SK-N-SH (cell line): ENCODE results near the gene FGD4. TPM values are rescaled to one million over a fixed set of nuclear protein-coding genes. Genes with fewer than 3 reads are reported as not detected.
A peak's percentile ranks its signal among the peaks of the same experiment; 100 is the strongest.

Source experiments
- CTCF ChIA-PET: fragments of 300-600, 350-600 bp; formaldehyde crosslinking; extraction: SDS; loops from one replicate; lab custom pipeline; 2021; lab: Yijun Ruan, JAX
- POLR2A ChIA-PET: fragments of 350-600 bp; sonication (Branson Sonifier 250); formaldehyde crosslinking; extraction: SDS; loops from one replicate; lab custom pipeline; 2020; ENCODE audit warnings: antibody characterized with exemption, inconsistent platforms; lab: Yijun Ruan, JAX
- DNase-seq: peaks from one replicate; pipeline ENCODE4 v3.0.0; 2012
- H2AFZ ChIP-seq: fragments of 200-600 bp; sonication (generic); 2 replicates; pipeline ENCODE4 v1.8.1; 2016; ENCODE audit warnings: antibody characterized with exemption, mild to moderate bottlenecking, low read depth
- H3F3A ChIP-seq: fragments of 200-600 bp; sonication (generic); replicated peaks from 2 replicates; pipeline ENCODE3; 2016; ENCODE audit warnings: antibody characterized with exemption, mild to moderate bottlenecking; ENCODE audit not compliant: insufficient read depth
- H3K27ac ChIP-seq, 2 experiments: fragments of 200-500 bp in 1 of 2; fragments of 200-600 bp in 1 of 2; sonication (Bioruptor generic) in 1 of 2; sonication (generic), shearing (Covaris generic) in 1 of 2; 2 replicates each; pipeline versions ENCODE4 v1.5.1 to v1.6.1; 2014 to 2016; ENCODE audit warnings: low read depth in 2 of 2, inconsistent platforms in 1 of 2, low read length in 1 of 2, mild to moderate bottlenecking in 1 of 2, mixed read lengths in 1 of 2
- H3K27me3 ChIP-seq: fragments of 200-600 bp; sonication (generic), shearing (Covaris generic); 2 replicates; pipeline ENCODE4 v1.6.1; 2016; ENCODE audit warnings: mixed run types; ENCODE audit not compliant: insufficient read depth
- H3K36me3 ChIP-seq, 2 experiments: fragments of 200-500 bp in 1 of 2; fragments of 200-600 bp in 1 of 2; sonication (Bioruptor generic) in 1 of 2; sonication (generic) in 1 of 2; replicated peaks in 1 of 2; 2 replicates each; pipeline versions ENCODE3 to v1.5.1; 2014 to 2016; ENCODE audit warnings: low read length in 1 of 2, mild to moderate bottlenecking in 1 of 2; ENCODE audit not compliant: insufficient read depth in 2 of 2, control insufficient read depth in 1 of 2
- H3K4me1 ChIP-seq, 2 experiments: fragments of 200-500 bp in 1 of 2; fragments of 200-600 bp in 1 of 2; sonication (Bioruptor generic) in 1 of 2; sonication (generic), shearing (Covaris generic) in 1 of 2; 2 replicates each; pipeline versions ENCODE4 v1.5.1 to v1.6.1; 2014 to 2016; ENCODE audit warnings: low read depth in 1 of 2, low read length in 1 of 2, mixed run types in 1 of 2; ENCODE audit not compliant: insufficient read depth in 2 of 2, control insufficient read depth in 1 of 2
- H3K4me2 ChIP-seq: fragments of 200-600 bp; sonication (generic), shearing (Covaris generic); 2 replicates; pipeline ENCODE4 v1.6.1; 2017; ENCODE audit warnings: mixed run types
- H3K4me3 ChIP-seq, 2 experiments: fragments of 200-500 bp in 1 of 2; fragments of 200-600 bp in 1 of 2; sonication (Bioruptor generic) in 1 of 2; sonication (generic), shearing (Covaris generic) in 1 of 2; 2 replicates each; pipeline versions ENCODE4 v1.5.1 to v1.8.1; 2014 to 2016; ENCODE audit warnings: low read depth in 2 of 2, inconsistent platforms in 1 of 2, low read length in 1 of 2, mild to moderate bottlenecking in 1 of 2, mixed read lengths in 1 of 2, moderate library complexity in 1 of 2
- H3K79me2 ChIP-seq: fragments of 200-600 bp; sonication (generic); 2 replicates; pipeline ENCODE4 v1.8.1; 2017; ENCODE audit warnings: mild to moderate bottlenecking; ENCODE audit not compliant: insufficient read depth
- H3K9ac ChIP-seq: fragments of 200-600 bp; sonication (generic); 2 replicates; pipeline ENCODE4 v1.6.1; 2017; ENCODE audit warnings: mixed run types
- H3K9me2 ChIP-seq: fragments of 200-600 bp; sonication (generic); 2 replicates; pipeline ENCODE4 v1.6.1; 2017; ENCODE audit warnings: mixed run types
- H3K9me3 ChIP-seq: fragments of 200-600 bp; sonication (generic); 2 replicates; pipeline ENCODE4 v1.6.1; 2017; ENCODE audit warnings: mixed run types, mild to moderate bottlenecking, moderate library complexity
- H4K20me1 ChIP-seq: fragments of 200-600 bp; sonication (generic); 2 replicates; pipeline ENCODE4 v1.6.1; 2017; ENCODE audit warnings: mild to moderate bottlenecking, mixed run types; ENCODE audit not compliant: insufficient read depth
- CHD2 ChIP-seq: fragments of 150-350 bp; IDR thresholded peaks from 2 replicates; pipeline ENCODE4 v1.6.1; 2018; ENCODE audit warnings: low read length; ENCODE audit not compliant: partially characterized antibody
- ELF1 ChIP-seq: IDR thresholded peaks from 2 replicates; pipeline ENCODE4 v1.4.0; 2012
- EP300 ChIP-seq, 2 experiments: IDR thresholded peaks; 2 replicates each; pipeline versions ENCODE4 v1.4.0 to v1.6.1; 2012; ENCODE audit warnings: borderline replicate concordance in 1 of 2, low read depth in 1 of 2, low read length in 1 of 2
- EZH2phosphoT487 ChIP-seq: fragments of 200-600 bp; sonication (generic); IDR thresholded peaks from 2 replicates; pipeline ENCODE4 v1.6.1; 2017; ENCODE audit warnings: low read depth, mixed run types, mild to moderate bottlenecking, antibody characterized with exemption, moderate library complexity, borderline replicate concordance
- FOSL2 ChIP-seq: IDR thresholded peaks from 2 replicates; pipeline ENCODE4 v1.4.0; 2012; ENCODE audit warnings: low read depth, mild to moderate bottlenecking, moderate library complexity, borderline replicate concordance
- JUND ChIP-seq: IDR thresholded peaks from 2 replicates; pipeline ENCODE4 v1.4.0; 2012
- MEF2A ChIP-seq: IDR thresholded peaks from 2 replicates; pipeline ENCODE4 v1.4.0; 2012; ENCODE audit warnings: low read depth, borderline replicate concordance
- MXI1 ChIP-seq: IDR thresholded peaks from 2 replicates; pipeline ENCODE4 v1.6.1; 2012; ENCODE audit warnings: mild to moderate bottlenecking, low read depth, low read length, improper control_type of control experiment
- NFIC ChIP-seq: IDR thresholded peaks from 2 replicates; pipeline ENCODE4 v1.4.0; 2012; ENCODE audit warnings: borderline replicate concordance
- NRF1 ChIP-seq: IDR thresholded peaks from 2 replicates; pipeline ENCODE4 v1.6.1; 2012; ENCODE audit warnings: low read depth, mild to moderate bottlenecking, low read length
- RAD21 ChIP-seq: IDR thresholded peaks from 2 replicates; pipeline ENCODE4 v1.6.1; 2012; ENCODE audit warnings: mild to moderate bottlenecking, low read length
- SMC3 ChIP-seq: IDR thresholded peaks from 2 replicates; pipeline ENCODE4 v1.6.1; 2012; ENCODE audit warnings: low read depth, low read length, improper control_type of control experiment
- TCF12 ChIP-seq: IDR thresholded peaks from 2 replicates; pipeline ENCODE4 v1.4.0; 2012
- TEAD4 ChIP-seq: IDR thresholded peaks from 2 replicates; pipeline ENCODE4 v1.4.0; 2012; ENCODE audit warnings: mild to moderate bottlenecking, borderline replicate concordance; ENCODE audit not compliant: insufficient read depth
- YY1 ChIP-seq: IDR thresholded peaks from 2 replicates; pipeline ENCODE4 v1.4.0; 2012; ENCODE audit warnings: low read depth, mild to moderate bottlenecking
- WGBS: methylation state at CpG from one replicate; pipeline ENCODE4 v1.1.6; 2017; ENCODE audit warnings: low lambda C conversion rate; 5-methylcytosine and 5-hydroxymethylcytosine counted together
- polyA plus RNA-seq, 3 experiments: library from polyadenylated mRNA; depleted of rRNA; stranded (reverse); fragments of >200 nt; gene quantifications; 2 replicates each; pipeline ENCODE4 v1.2.3, GENCODE V29; 2012
- TF ChIP-seq, protein P1 (sequence below): IDR thresholded peaks from 2 replicates; pipeline ENCODE4 v1.4.0; 2012; ENCODE audit warnings: low read depth, borderline replicate concordance
- TF ChIP-seq, protein P2 (sequence below): fragments of 150-350 bp; IDR thresholded peaks from 2 replicates; pipeline ENCODE4 v1.6.1; 2016; ENCODE audit warnings: mild to moderate bottlenecking, low read depth, low read length
- TF ChIP-seq, protein P3 (sequence below): fragments of 200-600 bp; sonication (generic); IDR thresholded peaks from 2 replicates; pipeline ENCODE4 v1.6.1; 2017; ENCODE audit warnings: antibody characterized with exemption, mild to moderate bottlenecking, moderate library complexity
- TF ChIP-seq, protein P4 (sequence below): IDR thresholded peaks from 2 replicates; pipeline ENCODE4 v1.4.0; 2012; ENCODE audit warnings: low read depth, borderline replicate concordance
- TF ChIP-seq, protein P5 (sequence below): IDR thresholded peaks from 2 replicates; pipeline ENCODE4 v1.6.1; 2012; ENCODE audit warnings: mild to moderate bottlenecking, low read depth, low read length, moderate library complexity

The FGD4 gene
- polyA plus RNA-seq, 1 of the 3 experiments (the other 2 are of a cell fraction), result 0.26 TPM

DNA sequence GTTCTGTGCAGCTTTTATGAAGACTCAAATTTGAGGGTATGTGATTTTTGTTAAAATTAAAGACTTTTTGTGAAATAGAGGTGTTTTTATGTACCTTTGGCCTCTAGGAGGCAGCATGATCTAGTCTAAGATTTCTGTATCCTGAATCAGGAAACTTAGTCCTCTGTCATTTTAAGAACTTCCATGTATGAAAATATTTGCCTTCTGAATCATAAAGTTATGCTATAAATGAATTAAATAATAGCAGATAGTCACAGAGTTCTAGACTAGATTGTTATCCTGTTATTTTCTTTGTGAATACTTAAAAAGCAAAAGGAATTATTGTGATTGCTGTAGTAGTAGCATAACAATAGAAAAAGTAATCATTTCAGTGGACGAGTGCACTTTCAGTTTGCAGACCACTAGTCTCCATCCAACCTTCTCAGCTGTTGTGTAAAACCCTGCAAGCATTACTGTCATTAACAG is 56.3 kb downstream of the FGD4 start:
- ChIA-PET POLR2A (interaction anchor here (1.3 kb wide), 1 partner anchor 300 kb away, joined by 3 read pairs; the partner anchor contains the start of gene YARS2), CTCF (interaction anchor here (0.6 to 8.3 kb wide), 35 partner anchors 9 to 300 kb away, joined by 3 to 87 read pairs (median 4); partner anchors contain the start of genes DNM1L and YARS2)
- peak overlapping the region; percentile 3; the same call in 1 of the 2 replicates for H3K9ac ChIP-seq
- H2AFZ ChIP-seq, result peak overlapping the region; percentile 18
- WGBS, result 12% methylated on average over 1 of the region's 1 CpG
- H3K27ac ChIP-seq, result peak overlapping the region in 1 of 2 experiments; percentile 49; a peak in 2 of 4 replicates
- H3K27me3 ChIP-seq, result no peaks in the 10 kb centered on the region
- no peaks in the 10 kb centered on the region for H3F3A ChIP-seq
- no peaks in the 10 kb centered on the region for H4K20me1 ChIP-seq
- peak overlapping the region; percentile 31 to 53 for H3K4me3 ChIP-seq
- H3K4me1 ChIP-seq, result peaks cover 0 to 25% of the 10 kb centered on the region in 2 experiments; a peak in 3 of 4 replicates
- H3K9me2 ChIP-seq, result no peaks in the 10 kb centered on the region
- DNase-seq, result peak; percentile 56
- H3K36me3 ChIP-seq, result no peaks in the 10 kb centered on the region
- no peaks in the 10 kb centered on the region for H3K9me3 ChIP-seq
- TF ChIP-seq, protein P1, sequence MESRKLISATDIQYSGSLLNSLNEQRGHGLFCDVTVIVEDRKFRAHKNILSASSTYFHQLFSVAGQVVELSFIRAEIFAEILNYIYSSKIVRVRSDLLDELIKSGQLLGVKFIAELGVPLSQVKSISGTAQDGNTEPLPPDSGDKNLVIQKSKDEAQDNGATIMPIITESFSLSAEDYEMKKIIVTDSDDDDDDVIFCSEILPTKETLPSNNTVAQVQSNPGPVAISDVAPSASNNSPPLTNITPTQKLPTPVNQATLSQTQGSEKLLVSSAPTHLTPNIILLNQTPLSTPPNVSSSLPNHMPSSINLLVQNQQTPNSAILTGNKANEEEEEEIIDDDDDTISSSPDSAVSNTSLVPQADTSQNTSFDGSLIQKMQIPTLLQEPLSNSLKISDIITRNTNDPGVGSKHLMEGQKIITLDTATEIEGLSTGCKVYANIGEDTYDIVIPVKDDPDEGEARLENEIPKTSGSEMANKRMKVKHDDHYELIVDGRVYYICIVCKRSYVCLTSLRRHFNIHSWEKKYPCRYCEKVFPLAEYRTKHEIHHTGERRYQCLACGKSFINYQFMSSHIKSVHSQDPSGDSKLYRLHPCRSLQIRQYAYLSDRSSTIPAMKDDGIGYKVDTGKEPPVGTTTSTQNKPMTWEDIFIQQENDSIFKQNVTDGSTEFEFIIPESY, result no peak
- TF ChIP-seq MEF2A (no peak), MXI1 (no peak), NFIC (no peak), EP300 (IDR thresholded peaks at IDR 0.05; ENCODE audit: borderline replicate concordance in 1 of 2, low read depth in 1 of 2, low read length in 1 of 2) (no peak), TCF12 (peak; percentile 27), JUND (no peak; the same call in 1 of the 2 replicates), RAD21 (peak; percentile 90), FOSL2 (peak; percentile 38; the same call in 1 of the 2 replicates), EZH2phosphoT487 (no peak), NRF1 (no peak), SMC3 (peak; percentile 66), ELF1 (no peak), TEAD4 (no peak; the same call in 1 of the 2 replicates), CHD2 (no peak), YY1 (no peak)
- TF ChIP-seq, protein P2, sequence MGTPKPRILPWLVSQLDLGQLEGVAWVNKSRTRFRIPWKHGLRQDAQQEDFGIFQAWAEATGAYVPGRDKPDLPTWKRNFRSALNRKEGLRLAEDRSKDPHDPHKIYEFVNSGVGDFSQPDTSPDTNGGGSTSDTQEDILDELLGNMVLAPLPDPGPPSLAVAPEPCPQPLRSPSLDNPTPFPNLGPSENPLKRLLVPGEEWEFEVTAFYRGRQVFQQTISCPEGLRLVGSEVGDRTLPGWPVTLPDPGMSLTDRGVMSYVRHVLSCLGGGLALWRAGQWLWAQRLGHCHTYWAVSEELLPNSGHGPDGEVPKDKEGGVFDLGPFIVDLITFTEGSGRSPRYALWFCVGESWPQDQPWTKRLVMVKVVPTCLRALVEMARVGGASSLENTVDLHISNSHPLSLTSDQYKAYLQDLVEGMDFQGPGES, result no peak
- TF ChIP-seq, protein P3, sequence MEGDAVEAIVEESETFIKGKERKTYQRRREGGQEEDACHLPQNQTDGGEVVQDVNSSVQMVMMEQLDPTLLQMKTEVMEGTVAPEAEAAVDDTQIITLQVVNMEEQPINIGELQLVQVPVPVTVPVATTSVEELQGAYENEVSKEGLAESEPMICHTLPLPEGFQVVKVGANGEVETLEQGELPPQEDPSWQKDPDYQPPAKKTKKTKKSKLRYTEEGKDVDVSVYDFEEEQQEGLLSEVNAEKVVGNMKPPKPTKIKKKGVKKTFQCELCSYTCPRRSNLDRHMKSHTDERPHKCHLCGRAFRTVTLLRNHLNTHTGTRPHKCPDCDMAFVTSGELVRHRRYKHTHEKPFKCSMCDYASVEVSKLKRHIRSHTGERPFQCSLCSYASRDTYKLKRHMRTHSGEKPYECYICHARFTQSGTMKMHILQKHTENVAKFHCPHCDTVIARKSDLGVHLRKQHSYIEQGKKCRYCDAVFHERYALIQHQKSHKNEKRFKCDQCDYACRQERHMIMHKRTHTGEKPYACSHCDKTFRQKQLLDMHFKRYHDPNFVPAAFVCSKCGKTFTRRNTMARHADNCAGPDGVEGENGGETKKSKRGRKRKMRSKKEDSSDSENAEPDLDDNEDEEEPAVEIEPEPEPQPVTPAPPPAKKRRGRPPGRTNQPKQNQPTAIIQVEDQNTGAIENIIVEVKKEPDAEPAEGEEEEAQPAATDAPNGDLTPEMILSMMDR, result peak; percentile 84
- TF ChIP-seq, protein P4, sequence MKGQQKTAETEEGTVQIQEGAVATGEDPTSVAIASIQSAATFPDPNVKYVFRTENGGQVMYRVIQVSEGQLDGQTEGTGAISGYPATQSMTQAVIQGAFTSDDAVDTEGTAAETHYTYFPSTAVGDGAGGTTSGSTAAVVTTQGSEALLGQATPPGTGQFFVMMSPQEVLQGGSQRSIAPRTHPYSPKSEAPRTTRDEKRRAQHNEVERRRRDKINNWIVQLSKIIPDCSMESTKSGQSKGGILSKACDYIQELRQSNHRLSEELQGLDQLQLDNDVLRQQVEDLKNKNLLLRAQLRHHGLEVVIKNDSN, result no peak
- TF ChIP-seq, protein P5, sequence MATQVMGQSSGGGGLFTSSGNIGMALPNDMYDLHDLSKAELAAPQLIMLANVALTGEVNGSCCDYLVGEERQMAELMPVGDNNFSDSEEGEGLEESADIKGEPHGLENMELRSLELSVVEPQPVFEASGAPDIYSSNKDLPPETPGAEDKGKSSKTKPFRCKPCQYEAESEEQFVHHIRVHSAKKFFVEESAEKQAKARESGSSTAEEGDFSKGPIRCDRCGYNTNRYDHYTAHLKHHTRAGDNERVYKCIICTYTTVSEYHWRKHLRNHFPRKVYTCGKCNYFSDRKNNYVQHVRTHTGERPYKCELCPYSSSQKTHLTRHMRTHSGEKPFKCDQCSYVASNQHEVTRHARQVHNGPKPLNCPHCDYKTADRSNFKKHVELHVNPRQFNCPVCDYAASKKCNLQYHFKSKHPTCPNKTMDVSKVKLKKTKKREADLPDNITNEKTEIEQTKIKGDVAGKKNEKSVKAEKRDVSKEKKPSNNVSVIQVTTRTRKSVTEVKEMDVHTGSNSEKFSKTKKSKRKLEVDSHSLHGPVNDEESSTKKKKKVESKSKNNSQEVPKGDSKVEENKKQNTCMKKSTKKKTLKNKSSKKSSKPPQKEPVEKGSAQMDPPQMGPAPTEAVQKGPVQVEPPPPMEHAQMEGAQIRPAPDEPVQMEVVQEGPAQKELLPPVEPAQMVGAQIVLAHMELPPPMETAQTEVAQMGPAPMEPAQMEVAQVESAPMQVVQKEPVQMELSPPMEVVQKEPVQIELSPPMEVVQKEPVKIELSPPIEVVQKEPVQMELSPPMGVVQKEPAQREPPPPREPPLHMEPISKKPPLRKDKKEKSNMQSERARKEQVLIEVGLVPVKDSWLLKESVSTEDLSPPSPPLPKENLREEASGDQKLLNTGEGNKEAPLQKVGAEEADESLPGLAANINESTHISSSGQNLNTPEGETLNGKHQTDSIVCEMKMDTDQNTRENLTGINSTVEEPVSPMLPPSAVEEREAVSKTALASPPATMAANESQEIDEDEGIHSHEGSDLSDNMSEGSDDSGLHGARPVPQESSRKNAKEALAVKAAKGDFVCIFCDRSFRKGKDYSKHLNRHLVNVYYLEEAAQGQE, result no peak
- no peaks in the 10 kb centered on the region for H3K79me2 ChIP-seq
- H3K4me2 ChIP-seq, result peak overlapping the region; percentile 58; the same call in 1 of the 2 replicates
